Stimulated activated CD8-positive, alpha-beta memory T cell treated with anti-CD3 and anti-CD28 coated beads, Interleukin-7, amount 100 ng/mL, for 4 hours (primary cell): ENCODE results near the gene OVCH2.

Experiments used
- DNase-seq, 2 donors: peaks; one replicate each; pipeline ENCODE4 v3.0.0-alpha.2; 2020; ENCODE audit warnings: low read depth in 2 of 2

OVCH2 gene

DNA sequence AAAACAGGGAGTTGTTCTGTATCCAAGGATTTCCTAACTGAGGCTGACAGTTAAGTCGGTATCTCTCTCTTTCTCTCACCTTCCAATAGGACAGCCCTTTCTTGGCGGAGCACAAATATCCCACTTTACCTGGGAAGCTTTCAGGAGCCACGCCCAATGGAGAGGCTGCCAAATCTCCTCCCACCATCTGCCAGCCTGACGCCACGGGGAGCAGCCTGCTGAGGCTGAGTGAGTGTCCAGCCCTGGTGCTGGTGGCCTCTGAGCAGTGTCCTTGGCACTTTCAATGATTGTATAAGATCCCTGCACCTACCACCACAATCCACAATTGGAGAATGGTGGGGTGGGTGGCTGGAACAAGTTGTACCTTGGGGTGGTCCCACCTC is 66.6 kb downstream of the OVCH2 start:
- DNase-seq, result no peak
